DOHH2 (cell line): ENCODE measurements around the gene PDLIM7.

Experiments
- EZH2phosphoT487 ChIP-seq: fragments of 200-600 bp; sonication (generic); IDR thresholded peaks from 2 replicates; pipeline ENCODE4 v1.6.1; 2017; ENCODE audit warnings: borderline replicate concordance, mild to moderate bottlenecking, antibody characterized with exemption, low read length, moderate library complexity, mixed read lengths
- TF ChIP-seq, protein P1 (sequence below): fragments of 200-600 bp; sonication (generic); IDR thresholded peaks from one replicate; pipeline ENCODE4 v1.5.1; 2014; ENCODE audit warnings: antibody characterized with exemption, mild to moderate bottlenecking, low read depth, low read length; ENCODE audit not compliant: poor library complexity, severe bottlenecking

DNA sequence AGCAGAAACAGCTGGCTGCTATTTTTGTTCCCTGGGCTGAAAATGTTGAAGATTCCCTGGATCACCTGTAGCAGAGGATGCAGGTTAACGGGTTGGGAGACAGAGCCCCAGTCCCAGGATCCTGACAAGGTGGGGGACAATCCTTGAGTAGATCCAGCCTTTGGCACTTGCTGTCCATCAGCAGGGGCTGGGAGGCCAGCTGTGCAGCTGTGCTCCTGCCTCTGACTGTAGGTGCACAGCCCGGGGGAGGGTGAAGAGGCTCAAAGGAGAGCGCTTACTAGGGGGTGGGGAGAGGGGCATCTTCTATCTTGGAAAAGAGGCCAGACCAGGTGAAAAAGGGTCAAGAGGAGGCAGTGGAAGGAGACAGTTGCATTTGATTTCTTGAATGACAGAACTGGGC is 22.9 kb upstream of the PDLIM7 start:
- TF ChIP-seq, protein P1, sequence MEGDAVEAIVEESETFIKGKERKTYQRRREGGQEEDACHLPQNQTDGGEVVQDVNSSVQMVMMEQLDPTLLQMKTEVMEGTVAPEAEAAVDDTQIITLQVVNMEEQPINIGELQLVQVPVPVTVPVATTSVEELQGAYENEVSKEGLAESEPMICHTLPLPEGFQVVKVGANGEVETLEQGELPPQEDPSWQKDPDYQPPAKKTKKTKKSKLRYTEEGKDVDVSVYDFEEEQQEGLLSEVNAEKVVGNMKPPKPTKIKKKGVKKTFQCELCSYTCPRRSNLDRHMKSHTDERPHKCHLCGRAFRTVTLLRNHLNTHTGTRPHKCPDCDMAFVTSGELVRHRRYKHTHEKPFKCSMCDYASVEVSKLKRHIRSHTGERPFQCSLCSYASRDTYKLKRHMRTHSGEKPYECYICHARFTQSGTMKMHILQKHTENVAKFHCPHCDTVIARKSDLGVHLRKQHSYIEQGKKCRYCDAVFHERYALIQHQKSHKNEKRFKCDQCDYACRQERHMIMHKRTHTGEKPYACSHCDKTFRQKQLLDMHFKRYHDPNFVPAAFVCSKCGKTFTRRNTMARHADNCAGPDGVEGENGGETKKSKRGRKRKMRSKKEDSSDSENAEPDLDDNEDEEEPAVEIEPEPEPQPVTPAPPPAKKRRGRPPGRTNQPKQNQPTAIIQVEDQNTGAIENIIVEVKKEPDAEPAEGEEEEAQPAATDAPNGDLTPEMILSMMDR = no peak
- TF ChIP-seq EZH2phosphoT487 = no peak
